ENCODE data around the gene TBC1D1.

DNA sequence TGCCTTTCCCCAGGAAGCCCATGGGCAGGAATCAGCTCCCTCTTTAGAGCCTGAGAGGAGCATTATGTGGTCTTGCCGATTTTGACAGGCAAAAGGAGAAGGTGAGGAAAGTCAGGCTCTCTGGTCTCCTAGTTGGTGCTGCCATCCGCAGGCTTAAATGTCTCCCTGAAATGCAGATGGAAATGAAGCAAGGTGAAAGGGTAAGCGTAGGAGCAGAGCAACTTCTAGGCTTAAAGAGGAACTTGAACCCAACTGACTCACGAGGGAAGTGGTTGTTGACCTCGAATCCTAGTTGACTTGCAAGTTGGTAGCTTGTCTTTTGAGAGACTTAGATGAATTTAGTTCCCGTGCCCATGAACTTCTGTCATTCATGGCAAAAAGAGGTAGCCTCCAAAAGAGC lies 275.2 kb downstream of the TBC1D1 start:
- no peak for TF ChIP-seq EZH2 (optimal IDR thresholded peaks at IDR 0.05; ENCODE audit: low read depth, low read length)
- TF ChIP-seq, protein P1, sequence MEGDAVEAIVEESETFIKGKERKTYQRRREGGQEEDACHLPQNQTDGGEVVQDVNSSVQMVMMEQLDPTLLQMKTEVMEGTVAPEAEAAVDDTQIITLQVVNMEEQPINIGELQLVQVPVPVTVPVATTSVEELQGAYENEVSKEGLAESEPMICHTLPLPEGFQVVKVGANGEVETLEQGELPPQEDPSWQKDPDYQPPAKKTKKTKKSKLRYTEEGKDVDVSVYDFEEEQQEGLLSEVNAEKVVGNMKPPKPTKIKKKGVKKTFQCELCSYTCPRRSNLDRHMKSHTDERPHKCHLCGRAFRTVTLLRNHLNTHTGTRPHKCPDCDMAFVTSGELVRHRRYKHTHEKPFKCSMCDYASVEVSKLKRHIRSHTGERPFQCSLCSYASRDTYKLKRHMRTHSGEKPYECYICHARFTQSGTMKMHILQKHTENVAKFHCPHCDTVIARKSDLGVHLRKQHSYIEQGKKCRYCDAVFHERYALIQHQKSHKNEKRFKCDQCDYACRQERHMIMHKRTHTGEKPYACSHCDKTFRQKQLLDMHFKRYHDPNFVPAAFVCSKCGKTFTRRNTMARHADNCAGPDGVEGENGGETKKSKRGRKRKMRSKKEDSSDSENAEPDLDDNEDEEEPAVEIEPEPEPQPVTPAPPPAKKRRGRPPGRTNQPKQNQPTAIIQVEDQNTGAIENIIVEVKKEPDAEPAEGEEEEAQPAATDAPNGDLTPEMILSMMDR (IDR thresholded peaks at IDR 0.05; ENCODE audit: low read length): no peak

All from MM.1S (cell line).